Uterus (tissue), 2 donors: Measurements from ENCODE around the gene COX10.

Source experiments
- CTCF ChIP-seq, 4 experiments: fragments of 200-600 bp in 2 of 4; fragments of 450-650 bp in 2 of 4; sonication (generic) in 2 of 4; IDR thresholded peaks; one replicate each; pipeline ENCODE4 v1.5.1; 2016 to 2019; ENCODE audit warnings: antibody characterized with exemption in 4 of 4, mild to moderate bottlenecking in 2 of 4, moderate library complexity in 1 of 4
- POLR2A ChIP-seq, 2 donors: fragments of 450-650 bp; IDR thresholded peaks; one replicate each; pipeline ENCODE4 v1.6.1; 2016; ENCODE audit warnings: antibody characterized with exemption in 2 of 2, mild to moderate bottlenecking in 1 of 2, moderate library complexity in 1 of 2

GRCh38 chr17:14044702-14045101, 24.6 kb upstream of the COX10 start:
- TF ChIP-seq CTCF (IDR thresholded peaks at IDR 0.05) (no peak), POLR2A (IDR thresholded peaks at IDR 0.05) (no peak)
